GM23338 (cell line): Measurements from ENCODE around the gene HERPUD2. TPM values are rescaled to one million over a fixed set of nuclear protein-coding genes. Genes with fewer than 3 reads are reported as not detected.

Source experiments
- ATAC-seq: fragments of 200-7000 bp; cut with Tn5 transposase; 3 replicates; pipeline ENCODE4 v1.9.1; 2020
- DNase-seq: peaks from one replicate; pipeline ENCODE4 v3.0.0-alpha.2; 2015; ENCODE audit warnings: low spot score
- H2AFZ ChIP-seq: fragments of 200-600 bp; sonication (generic); 2 replicates; pipeline ENCODE4 v1.8.0; 2016; ENCODE audit warnings: antibody characterized with exemption, mild to moderate bottlenecking, moderate library complexity
- H3F3A ChIP-seq: fragments of 200-600 bp; sonication (generic); replicated peaks from 2 replicates; pipeline ENCODE4 v1.8.0; 2017; ENCODE audit warnings: antibody characterized with exemption, mixed run types, low read depth
- H3K27ac ChIP-seq: fragments of 200-600 bp; sonication (generic); 2 replicates; pipeline ENCODE4 v1.6.1; 2016; ENCODE audit warnings: low read depth
- H3K27me3 ChIP-seq: fragments of 200-600 bp; sonication (generic); 2 replicates; pipeline ENCODE4 v1.8.0; 2016; ENCODE audit warnings: mild to moderate bottlenecking, mixed run types, moderate library complexity; ENCODE audit not compliant: insufficient read depth
- H3K36me3 ChIP-seq: fragments of 200-600 bp; sonication (generic); 2 replicates; pipeline ENCODE4 v1.8.0; 2016; ENCODE audit warnings: mild to moderate bottlenecking; ENCODE audit not compliant: insufficient read depth
- H3K4me1 ChIP-seq: fragments of 200-600 bp; sonication (generic); 2 replicates; pipeline ENCODE4 v1.8.0; 2016; ENCODE audit warnings: mild to moderate bottlenecking, moderate library complexity; ENCODE audit not compliant: insufficient read depth
- H3K4me2 ChIP-seq: fragments of 200-600 bp; sonication (generic); 2 replicates; pipeline ENCODE4 v1.7.1; 2017; ENCODE audit warnings: mixed run types
- H3K4me3 ChIP-seq: fragments of 200-600 bp; sonication (generic); 2 replicates; pipeline ENCODE4 v1.6.1; 2016; ENCODE audit warnings: mixed run types
- H3K79me2 ChIP-seq: fragments of 200-600 bp; sonication (generic); replicated peaks from 2 replicates; pipeline ENCODE4 v1.8.0; 2017; ENCODE audit warnings: mild to moderate bottlenecking; ENCODE audit not compliant: insufficient read depth
- H3K9me2 ChIP-seq: fragments of 200-600 bp; sonication (generic); 2 replicates; pipeline ENCODE4 v1.8.0; 2017; ENCODE audit not compliant: insufficient read depth
- H4K20me1 ChIP-seq: fragments of 200-600 bp; sonication (generic); replicated peaks from 2 replicates; pipeline ENCODE4 v1.8.0; 2017; ENCODE audit warnings: mild to moderate bottlenecking; ENCODE audit not compliant: insufficient read depth
- H3K27ac Mint-ChIP-seq: 2 replicates; pipeline ENCODE4 v1.8.0; 2020; ENCODE audit warnings: inconsistent platforms, mild to moderate bottlenecking, moderate library complexity, mixed read lengths
- H3K27me3 Mint-ChIP-seq: 3 replicates; pipeline ENCODE4 v1.8.0; 2022; ENCODE audit warnings: low read depth, mild to moderate bottlenecking, moderate library complexity, mixed read lengths, inconsistent platforms; ENCODE audit not compliant: insufficient read depth, poor library complexity
- H3K36me3 Mint-ChIP-seq: 3 replicates; pipeline ENCODE4 v1.8.0; 2021; ENCODE audit warnings: low read depth, mild to moderate bottlenecking, inconsistent platforms, moderate library complexity, mixed read lengths
- H3K4me1 Mint-ChIP-seq: 3 replicates; pipeline ENCODE4 v1.8.0; 2020; ENCODE audit warnings: mild to moderate bottlenecking, inconsistent platforms, mixed read lengths
- H3K4me3 Mint-ChIP-seq: 3 replicates; pipeline ENCODE4 v1.8.0; 2021; ENCODE audit warnings: moderate library complexity, mild to moderate bottlenecking, inconsistent platforms, mixed read lengths
- H3K9me3 Mint-ChIP-seq: 3 replicates; pipeline ENCODE4 v1.8.0; 2020; ENCODE audit warnings: moderate library complexity, mild to moderate bottlenecking, inconsistent platforms, mixed read lengths
- CREB1 ChIP-seq: fragments of 250-450 bp; sonication (Bioruptor Pico); IDR thresholded peaks from 2 replicates; pipeline ENCODE4 v1.5.0; 2020; ENCODE audit warnings: low read depth, mild to moderate bottlenecking, moderate library complexity
- EZH2 ChIP-seq: fragments of 200-600 bp; sonication (generic); IDR thresholded peaks from one replicate; pipeline ENCODE4 v1.8.0; 2017; ENCODE audit warnings: antibody characterized with exemption, mild to moderate bottlenecking, low read depth; ENCODE audit not compliant: unreplicated experiment
- EZH2phosphoT487 ChIP-seq: fragments of 200-600 bp; sonication (generic); IDR thresholded peaks from one replicate; pipeline ENCODE4 v1.8.1; 2018; ENCODE audit warnings: antibody characterized with exemption; ENCODE audit not compliant: unreplicated experiment
- JUNB ChIP-seq: IDR thresholded peaks from one replicate; pipeline ENCODE4 v1.6.1; 2016; ENCODE audit warnings: antibody characterized with exemption; ENCODE audit not compliant: unreplicated experiment
- NANOG ChIP-seq: IDR thresholded peaks from 2 replicates; pipeline ENCODE4 v1.6.1; 2016; ENCODE audit warnings: antibody characterized with exemption, borderline replicate concordance
- POLR2AphosphoS5 ChIP-seq: IDR thresholded peaks from 2 replicates; pipeline ENCODE4 v1.6.1; 2016; ENCODE audit warnings: antibody characterized with exemption, low read depth
- ZNF114 ChIP-seq: fragments of 250-450 bp; sonication (Bioruptor Pico); IDR thresholded peaks from 2 replicates; pipeline ENCODE4 v1.5.0; 2020; ENCODE audit warnings: mild to moderate bottlenecking, moderate library complexity
- polyA plus RNA-seq: library from polyadenylated mRNA; unstranded; fragments of >200 nt; fragmentation: Nextera tagmentation; extraction: Ambion mirVana; gene quantifications from 2 replicates; pipeline ENCODE4 v1.2.1, GENCODE V29; 2016
- total RNA-seq: library from RNA; depleted of rRNA; stranded (reverse); fragments of >200 nt; shearing (Covaris generic); gene quantifications from 2 replicates; pipeline ENCODE4 v1.2.3, GENCODE V29; 2014
- TF ChIP-seq, protein P1 (sequence below): IDR thresholded peaks from one replicate; pipeline ENCODE4 v1.6.1; 2018; ENCODE audit warnings: antibody characterized with exemption; ENCODE audit not compliant: unreplicated experiment
- TF ChIP-seq, protein P2 (sequence below): IDR thresholded peaks from 2 replicates; pipeline ENCODE4 v1.6.1; 2016; ENCODE audit warnings: antibody characterized with exemption
- TF ChIP-seq, protein P3 (sequence below): fragments of 250-450 bp; sonication (Bioruptor Pico); IDR thresholded peaks from 2 replicates; pipeline ENCODE4 v1.5.0; 2020; ENCODE audit warnings: mild to moderate bottlenecking, moderate library complexity

The HERPUD2 gene
- total and polyA plus RNA-seq, 2 experiments from 2014 or later, result 8.0 to 12.0 TPM

DNA sequence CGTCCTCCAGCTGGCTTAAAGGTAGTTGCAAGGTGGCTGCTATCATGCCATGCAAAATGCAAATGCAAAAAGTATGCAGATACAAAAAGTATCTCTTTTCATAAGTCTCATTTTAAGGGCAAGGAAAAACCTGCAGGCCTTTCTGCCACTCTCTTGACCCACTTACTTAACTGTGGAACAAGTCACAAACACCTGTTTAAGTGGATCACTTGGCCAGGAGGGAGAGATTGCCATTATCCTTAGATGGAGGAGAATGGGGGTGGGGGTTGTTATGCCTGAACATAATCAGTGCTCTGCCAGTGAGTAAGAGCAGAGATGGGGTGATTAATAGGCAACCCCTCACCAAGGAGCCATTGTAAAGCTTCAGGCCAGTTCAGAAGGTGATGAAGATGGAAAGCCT is 25.1 kb upstream of the HERPUD2 start (continued):
- TF ChIP-seq, protein P1, sequence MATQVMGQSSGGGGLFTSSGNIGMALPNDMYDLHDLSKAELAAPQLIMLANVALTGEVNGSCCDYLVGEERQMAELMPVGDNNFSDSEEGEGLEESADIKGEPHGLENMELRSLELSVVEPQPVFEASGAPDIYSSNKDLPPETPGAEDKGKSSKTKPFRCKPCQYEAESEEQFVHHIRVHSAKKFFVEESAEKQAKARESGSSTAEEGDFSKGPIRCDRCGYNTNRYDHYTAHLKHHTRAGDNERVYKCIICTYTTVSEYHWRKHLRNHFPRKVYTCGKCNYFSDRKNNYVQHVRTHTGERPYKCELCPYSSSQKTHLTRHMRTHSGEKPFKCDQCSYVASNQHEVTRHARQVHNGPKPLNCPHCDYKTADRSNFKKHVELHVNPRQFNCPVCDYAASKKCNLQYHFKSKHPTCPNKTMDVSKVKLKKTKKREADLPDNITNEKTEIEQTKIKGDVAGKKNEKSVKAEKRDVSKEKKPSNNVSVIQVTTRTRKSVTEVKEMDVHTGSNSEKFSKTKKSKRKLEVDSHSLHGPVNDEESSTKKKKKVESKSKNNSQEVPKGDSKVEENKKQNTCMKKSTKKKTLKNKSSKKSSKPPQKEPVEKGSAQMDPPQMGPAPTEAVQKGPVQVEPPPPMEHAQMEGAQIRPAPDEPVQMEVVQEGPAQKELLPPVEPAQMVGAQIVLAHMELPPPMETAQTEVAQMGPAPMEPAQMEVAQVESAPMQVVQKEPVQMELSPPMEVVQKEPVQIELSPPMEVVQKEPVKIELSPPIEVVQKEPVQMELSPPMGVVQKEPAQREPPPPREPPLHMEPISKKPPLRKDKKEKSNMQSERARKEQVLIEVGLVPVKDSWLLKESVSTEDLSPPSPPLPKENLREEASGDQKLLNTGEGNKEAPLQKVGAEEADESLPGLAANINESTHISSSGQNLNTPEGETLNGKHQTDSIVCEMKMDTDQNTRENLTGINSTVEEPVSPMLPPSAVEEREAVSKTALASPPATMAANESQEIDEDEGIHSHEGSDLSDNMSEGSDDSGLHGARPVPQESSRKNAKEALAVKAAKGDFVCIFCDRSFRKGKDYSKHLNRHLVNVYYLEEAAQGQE, result no peak
- no peak for TF ChIP-seq NANOG
- TF ChIP-seq, protein P2, sequence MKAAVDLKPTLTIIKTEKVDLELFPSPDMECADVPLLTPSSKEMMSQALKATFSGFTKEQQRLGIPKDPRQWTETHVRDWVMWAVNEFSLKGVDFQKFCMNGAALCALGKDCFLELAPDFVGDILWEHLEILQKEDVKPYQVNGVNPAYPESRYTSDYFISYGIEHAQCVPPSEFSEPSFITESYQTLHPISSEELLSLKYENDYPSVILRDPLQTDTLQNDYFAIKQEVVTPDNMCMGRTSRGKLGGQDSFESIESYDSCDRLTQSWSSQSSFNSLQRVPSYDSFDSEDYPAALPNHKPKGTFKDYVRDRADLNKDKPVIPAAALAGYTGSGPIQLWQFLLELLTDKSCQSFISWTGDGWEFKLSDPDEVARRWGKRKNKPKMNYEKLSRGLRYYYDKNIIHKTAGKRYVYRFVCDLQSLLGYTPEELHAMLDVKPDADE, result no peak
- no peak for TF ChIP-seq EZH2phosphoT487
- TF ChIP-seq POLR2AphosphoS5, result no peak

DNA sequence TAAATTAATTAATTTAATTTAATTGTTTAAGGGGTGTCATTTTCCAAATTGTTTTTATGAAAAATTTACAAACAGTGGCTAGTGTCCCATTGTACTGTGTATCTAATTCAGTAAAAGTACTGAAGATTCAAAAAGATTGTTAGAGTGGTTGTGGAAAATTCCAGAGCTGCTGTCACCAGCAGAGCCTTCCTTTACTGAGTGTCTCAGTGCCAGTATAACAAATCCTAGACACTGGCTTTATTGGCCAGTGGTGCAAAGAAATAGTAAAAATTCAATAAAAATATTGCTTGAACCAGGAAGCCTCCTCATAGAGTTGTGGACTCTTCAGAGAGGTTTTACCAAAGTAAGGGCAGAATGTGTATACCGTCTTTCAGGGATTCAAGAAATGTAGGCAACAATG is 23.1 kb upstream of the HERPUD2 start:
- TF ChIP-seq EZH2phosphoT487 (no peak), EZH2 (no peak)

DNA sequence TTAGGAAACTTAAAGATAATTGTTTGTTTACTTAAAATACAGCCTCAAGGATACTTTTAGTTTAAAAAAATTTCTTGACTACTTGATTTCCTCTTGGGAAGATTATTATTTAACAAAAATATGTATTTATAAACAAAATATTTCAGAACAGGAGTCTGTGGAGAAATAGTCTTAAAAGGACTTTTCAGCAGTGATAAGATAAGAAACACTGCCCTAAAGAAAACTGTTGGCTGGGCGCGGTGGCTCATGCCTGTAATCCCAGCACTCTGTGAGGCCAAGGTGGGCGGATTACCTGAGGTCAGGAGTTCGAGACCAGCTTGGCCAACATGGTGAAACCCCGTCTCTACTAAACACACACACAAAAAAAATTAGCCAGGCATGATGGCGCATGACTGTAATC is 22.6 kb upstream of the HERPUD2 start:
- H3K4me3 Mint-ChIP-seq, result no peak overlapping the region
- Histone ChIP-seq H3K27ac (no peak overlapping the region), H2AFZ (no peak overlapping the region), H3K4me1 (no peaks in the 10 kb centered on the region), H3F3A (no peaks in the 10 kb centered on the region), H3K27me3 (no peaks in the 10 kb centered on the region), H3K4me3 (no peak overlapping the region), H3K4me2 (no peak overlapping the region), H4K20me1 (no peaks in the 10 kb centered on the region), H3K79me2 (no peaks in the 10 kb centered on the region), H3K36me3 (no peaks in the 10 kb centered on the region), H3K9me2 (no peaks in the 10 kb centered on the region)
- no peak overlapping the region for H3K27ac Mint-ChIP-seq
- peaks cover 6% of the 10 kb centered on the region; the same call in 2 of the 3 replicates for H3K4me1 Mint-ChIP-seq
- DNase-seq (no peak), ATAC-seq (no peak)
- H3K36me3 Mint-ChIP-seq, result no peaks in the 10 kb centered on the region
- no peaks in the 10 kb centered on the region for H3K9me3 Mint-ChIP-seq
- H3K27me3 Mint-ChIP-seq, result peaks cover 2% of the 10 kb centered on the region
- TF ChIP-seq, protein P3, sequence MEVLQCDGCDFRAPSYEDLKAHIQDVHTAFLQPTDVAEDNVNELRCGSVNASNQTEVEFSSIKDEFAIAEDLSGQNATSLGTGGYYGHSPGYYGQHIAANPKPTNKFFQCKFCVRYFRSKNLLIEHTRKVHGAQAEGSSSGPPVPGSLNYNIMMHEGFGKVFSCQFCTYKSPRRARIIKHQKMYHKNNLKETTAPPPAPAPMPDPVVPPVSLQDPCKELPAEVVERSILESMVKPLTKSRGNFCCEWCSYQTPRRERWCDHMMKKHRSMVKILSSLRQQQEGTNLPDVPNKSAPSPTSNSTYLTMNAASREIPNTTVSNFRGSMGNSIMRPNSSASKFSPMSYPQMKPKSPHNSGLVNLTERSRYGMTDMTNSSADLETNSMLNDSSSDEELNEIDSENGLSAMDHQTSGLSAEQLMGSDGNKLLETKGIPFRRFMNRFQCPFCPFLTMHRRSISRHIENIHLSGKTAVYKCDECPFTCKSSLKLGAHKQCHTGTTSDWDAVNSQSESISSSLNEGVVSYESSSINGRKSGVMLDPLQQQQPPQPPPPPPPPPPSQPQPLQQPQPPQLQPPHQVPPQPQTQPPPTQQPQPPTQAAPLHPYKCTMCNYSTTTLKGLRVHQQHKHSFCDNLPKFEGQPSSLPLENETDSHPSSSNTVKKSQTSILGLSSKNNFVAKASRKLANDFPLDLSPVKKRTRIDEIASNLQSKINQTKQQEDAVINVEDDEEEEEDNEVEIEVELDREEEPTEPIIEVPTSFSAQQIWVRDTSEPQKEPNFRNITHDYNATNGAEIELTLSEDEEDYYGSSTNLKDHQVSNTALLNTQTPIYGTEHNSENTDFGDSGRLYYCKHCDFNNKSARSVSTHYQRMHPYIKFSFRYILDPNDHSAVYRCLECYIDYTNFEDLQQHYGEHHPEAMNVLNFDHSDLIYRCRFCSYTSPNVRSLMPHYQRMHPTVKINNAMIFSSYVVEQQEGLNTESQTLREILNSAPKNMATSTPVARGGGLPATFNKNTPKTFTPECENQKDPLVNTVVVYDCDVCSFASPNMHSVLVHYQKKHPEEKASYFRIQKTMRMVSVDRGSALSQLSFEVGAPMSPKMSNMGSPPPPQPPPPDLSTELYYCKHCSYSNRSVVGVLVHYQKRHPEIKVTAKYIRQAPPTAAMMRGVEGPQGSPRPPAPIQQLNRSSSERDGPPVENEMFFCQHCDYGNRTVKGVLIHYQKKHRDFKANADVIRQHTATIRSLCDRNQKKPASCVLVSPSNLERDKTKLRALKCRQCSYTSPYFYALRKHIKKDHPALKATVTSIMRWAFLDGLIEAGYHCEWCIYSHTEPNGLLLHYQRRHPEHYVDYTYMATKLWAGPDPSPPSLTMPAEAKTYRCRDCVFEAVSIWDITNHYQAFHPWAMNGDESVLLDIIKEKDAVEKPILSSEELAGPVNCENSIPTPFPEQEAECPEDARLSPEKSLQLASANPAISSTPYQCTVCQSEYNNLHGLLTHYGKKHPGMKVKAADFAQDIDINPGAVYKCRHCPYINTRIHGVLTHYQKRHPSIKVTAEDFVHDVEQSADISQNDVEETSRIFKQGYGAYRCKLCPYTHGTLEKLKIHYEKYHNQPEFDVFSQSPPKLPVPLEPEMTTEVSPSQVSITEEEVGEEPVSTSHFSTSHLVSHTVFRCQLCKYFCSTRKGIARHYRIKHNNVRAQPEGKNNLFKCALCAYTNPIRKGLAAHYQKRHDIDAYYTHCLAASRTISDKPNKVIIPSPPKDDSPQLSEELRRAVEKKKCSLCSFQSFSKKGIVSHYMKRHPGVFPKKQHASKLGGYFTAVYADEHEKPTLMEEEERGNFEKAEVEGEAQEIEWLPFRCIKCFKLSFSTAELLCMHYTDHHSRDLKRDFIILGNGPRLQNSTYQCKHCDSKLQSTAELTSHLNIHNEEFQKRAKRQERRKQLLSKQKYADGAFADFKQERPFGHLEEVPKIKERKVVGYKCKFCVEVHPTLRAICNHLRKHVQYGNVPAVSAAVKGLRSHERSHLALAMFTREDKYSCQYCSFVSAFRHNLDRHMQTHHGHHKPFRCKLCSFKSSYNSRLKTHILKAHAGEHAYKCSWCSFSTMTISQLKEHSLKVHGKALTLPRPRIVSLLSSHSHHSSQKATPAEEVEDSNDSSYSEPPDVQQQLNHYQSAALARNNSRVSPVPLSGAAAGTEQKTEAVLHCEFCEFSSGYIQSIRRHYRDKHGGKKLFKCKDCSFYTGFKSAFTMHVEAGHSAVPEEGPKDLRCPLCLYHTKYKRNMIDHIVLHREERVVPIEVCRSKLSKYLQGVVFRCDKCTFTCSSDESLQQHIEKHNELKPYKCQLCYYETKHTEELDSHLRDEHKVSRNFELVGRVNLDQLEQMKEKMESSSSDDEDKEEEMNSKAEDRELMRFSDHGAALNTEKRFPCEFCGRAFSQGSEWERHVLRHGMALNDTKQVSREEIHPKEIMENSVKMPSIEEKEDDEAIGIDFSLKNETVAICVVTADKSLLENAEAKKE, result no peak
- no peak for TF ChIP-seq EZH2phosphoT487
- TF ChIP-seq JUNB, result no peak
- TF ChIP-seq POLR2AphosphoS5, result no peak
- TF ChIP-seq ZNF114 (CRISPR knock-in tag), result no peak
- TF ChIP-seq CREB1, result no peak

More for the DNA sequence above, 23.1 kb upstream of the HERPUD2 start:
- Histone ChIP-seq H3K27ac (no peak overlapping the region), H2AFZ (no peak overlapping the region), H4K20me1 (no peaks in the 10 kb centered on the region), H3K9me2 (no peaks in the 10 kb centered on the region), H3K79me2 (no peaks in the 10 kb centered on the region), H3F3A (no peaks in the 10 kb centered on the region), H3K36me3 (no peaks in the 10 kb centered on the region), H3K4me3 (no peak overlapping the region), H3K4me1 (no peaks in the 10 kb centered on the region), H3K27me3 (no peaks in the 10 kb centered on the region), H3K4me2 (no peak overlapping the region)
- no peaks in the 10 kb centered on the region for H3K36me3 Mint-ChIP-seq
- H3K9me3 Mint-ChIP-seq, result no peaks in the 10 kb centered on the region
- peaks cover 6% of the 10 kb centered on the region; the same call in 2 of the 3 replicates for H3K4me1 Mint-ChIP-seq
- ATAC-seq, result no peak
- H3K4me3 Mint-ChIP-seq, result no peak overlapping the region
- peaks cover 2% of the 10 kb centered on the region for H3K27me3 Mint-ChIP-seq
- DNase-seq, result no peak
- H3K27ac Mint-ChIP-seq, result no peak overlapping the region
